HCT116 (cell line): Measurements from ENCODE around the gene PRKCQ. TPM values are rescaled to one million over a fixed set of nuclear protein-coding genes. Genes with fewer than 3 reads are reported as not detected.

Experiments
- ATAC-seq: fragments of 200-7000 bp; cut with Tn5 transposase; 2 replicates; pipeline ENCODE4 v1.9.1; 2020; ENCODE audit warnings: mild to moderate bottlenecking, moderate library complexity
- BruUV-seq: library from RNA; stranded (reverse); fragments of 400-500 nt; replicated peaks from 2 replicates; lab custom pipeline; 2021; lab: Mats Ljungman, UMichigan
- CTCF ChIA-PET: fragments of 300-600 bp; sonication (Branson Sonifier 250); formaldehyde crosslinking; loops from one replicate; lab custom pipeline; 2021; ENCODE audit warnings: antibody characterized with exemption; lab: Charles Lee
- POLR2A ChIA-PET: fragments of 300-600, 350-600 bp; sonication (Branson Sonifier 250); formaldehyde crosslinking; loops from one replicate; lab custom pipeline; 2021; ENCODE audit warnings: antibody characterized with exemption; lab: Charles Lee
- RAD21 ChIA-PET, 2 experiments: fragments of 300-600 bp; sonication (Branson Sonifier 250); formaldehyde crosslinking; loops; one replicate each; lab custom pipeline; 2023; ENCODE audit warnings: low total read pairs in 2 of 2; ENCODE audit not compliant: uncharacterized antibody in 2 of 2, unreplicated experiment in 2 of 2, low non-redundant PET in 1 of 2; lab: Charles Lee
- DNase-seq: peaks from one replicate; pipeline ENCODE4 v3.0.0-alpha.2; 2010; ENCODE audit warnings: low read depth, low spot score
- H2AFZ ChIP-seq: fragments of 200-600 bp; shearing (Covaris generic), sonication (generic); 2 replicates; pipeline ENCODE4 v1.6.1; 2017; ENCODE audit warnings: low read depth, mixed run types, mixed read lengths, antibody characterized with exemption, low read length; ENCODE audit not compliant: poor library complexity, severe bottlenecking
- H3K27ac ChIP-seq: 2 replicates; pipeline ENCODE4 v1.5.1; 2012; ENCODE audit warnings: low read depth, low read length
- H3K27me3 ChIP-seq: fragments of 200-600 bp; sonication (generic); 2 replicates; pipeline ENCODE4 v1.6.1; 2016; ENCODE audit warnings: mixed run types, low read length, mixed read lengths; ENCODE audit not compliant: insufficient read depth
- H3K36me3 ChIP-seq, 2 experiments: fragments of 200-500 bp in 1 of 2; fragments of 200-600 bp in 1 of 2; sonication (Bioruptor generic) in 1 of 2; sonication (generic) in 1 of 2; 2 replicates each; pipeline versions ENCODE4 v1.5.1 to v1.6.1; 2014 to 2016; ENCODE audit warnings: low read length in 2 of 2, inconsistent platforms in 1 of 2, mixed read lengths in 1 of 2, mixed run types in 1 of 2; ENCODE audit not compliant: insufficient read depth in 2 of 2, control insufficient read depth in 1 of 2
- H3K4me1 ChIP-seq, 2 experiments: fragments of 200-600 bp in 1 of 2; sonication (generic) in 1 of 2; 2 replicates each; pipeline versions ENCODE4 v1.5.1 to v1.6.1; 2012 to 2017; ENCODE audit warnings: low read length in 2 of 2, inconsistent platforms in 1 of 2, mild to moderate bottlenecking in 1 of 2, mixed read lengths in 1 of 2, mixed run types in 1 of 2, moderate library complexity in 1 of 2; ENCODE audit not compliant: insufficient read depth in 2 of 2, control insufficient read depth in 1 of 2
- H3K4me2 ChIP-seq: fragments of 200-600 bp; sonication (generic); 2 replicates; pipeline ENCODE4 v1.6.1; 2017; ENCODE audit warnings: mixed run types, low read length, mixed read lengths
- H3K4me3 ChIP-seq, 2 experiments: fragments of 200-600 bp in 1 of 2; sonication (generic) in 1 of 2; replicated peaks in 1 of 2; 2 replicates each; pipeline ENCODE4 v1.5.1; 2011 to 2016; ENCODE audit warnings: low read length in 2 of 2, control low read depth in 1 of 2, low read depth in 1 of 2, mild to moderate bottlenecking in 1 of 2, mixed read lengths in 1 of 2, mixed run types in 1 of 2
- H3K79me2 ChIP-seq: fragments of 200-600 bp; sonication (generic); 2 replicates; pipeline ENCODE4 v1.6.1; 2017; ENCODE audit warnings: mild to moderate bottlenecking, mixed run types, low read length, moderate library complexity, mixed read lengths; ENCODE audit not compliant: insufficient read depth
- H3K9ac ChIP-seq: fragments of 200-600 bp; sonication (generic); 2 replicates; pipeline ENCODE4 v1.6.1; 2016; ENCODE audit warnings: low read length, mixed read lengths
- H3K9me2 ChIP-seq: fragments of 200-600 bp; sonication (generic), shearing (Covaris generic); 2 replicates; pipeline ENCODE4 v1.6.1; 2017; ENCODE audit warnings: mixed run types, mild to moderate bottlenecking, moderate library complexity; ENCODE audit not compliant: insufficient read depth
- H3K9me3 ChIP-seq, 2 experiments: fragments of 200-500 bp in 1 of 2; fragments of 200-600 bp in 1 of 2; sonication (Bioruptor generic) in 1 of 2; sonication (generic) in 1 of 2; 2 replicates each; pipeline ENCODE4 v1.6.1; 2014 to 2017; ENCODE audit warnings: low read length in 2 of 2, mixed read lengths in 2 of 2, inconsistent platforms in 1 of 2, low read depth in 1 of 2, mild to moderate bottlenecking in 1 of 2, mixed run types in 1 of 2, moderate library complexity in 1 of 2; ENCODE audit not compliant: control insufficient read depth in 1 of 2, insufficient read depth in 1 of 2
- H4K20me1 ChIP-seq: fragments of 200-600 bp; sonication (generic), shearing (Covaris generic); 2 replicates; pipeline ENCODE4 v1.6.1; 2017; ENCODE audit warnings: mixed run types, mild to moderate bottlenecking, moderate library complexity; ENCODE audit not compliant: insufficient read depth
- CBX3 ChIP-seq: IDR thresholded peaks from 2 replicates; pipeline ENCODE4 v1.6.1; 2012; ENCODE audit warnings: low read depth
- EGR1 ChIP-seq: IDR thresholded peaks from 2 replicates; pipeline ENCODE4 v1.6.1; 2012; ENCODE audit warnings: low read depth
- EZH2 ChIP-seq: fragments of 200-600 bp; sonication (generic); IDR thresholded peaks from 2 replicates; pipeline ENCODE4 v1.6.1; 2017; ENCODE audit warnings: antibody characterized with exemption, mixed run types
- EZH2phosphoT487 ChIP-seq: fragments of 200-600 bp; IDR thresholded peaks from 2 replicates; pipeline ENCODE4 v1.6.1; 2018; ENCODE audit warnings: antibody characterized with exemption, borderline replicate concordance
- FOSL1 ChIP-seq: IDR thresholded peaks from 2 replicates; pipeline ENCODE4 v1.6.1; 2012; ENCODE audit warnings: low read depth
- JUND ChIP-seq: IDR thresholded peaks from 2 replicates; pipeline ENCODE4 v1.6.1; 2012
- POLR2AphosphoS5 ChIP-seq: IDR thresholded peaks from 2 replicates; pipeline ENCODE4 v1.6.1; 2011; ENCODE audit warnings: mild to moderate bottlenecking, low read depth, low read length, moderate library complexity
- RAD21 ChIP-seq: IDR thresholded peaks from 2 replicates; pipeline ENCODE4 v1.6.1; 2012; ENCODE audit warnings: low read depth, mild to moderate bottlenecking
- SP1 ChIP-seq: IDR thresholded peaks from 2 replicates; pipeline ENCODE4 v1.6.1; 2012; ENCODE audit warnings: low read depth
- SRF ChIP-seq: IDR thresholded peaks from 2 replicates; pipeline ENCODE4 v1.6.1; 2012; ENCODE audit warnings: low read depth
- TCF7L2 ChIP-seq: IDR thresholded peaks from 2 replicates; pipeline ENCODE4 v1.7.0; 2011; ENCODE audit warnings: borderline replicate concordance, inconsistent platforms; ENCODE audit not compliant: insufficient read depth, insufficient read length; ENCODE audit errors: extremely low read depth
- intact Hi-C: fragments of 100-400 bp; cut with micrococcal nuclease; formaldehyde crosslinking; loops from 2 replicates; pipeline ENCODE4 v1.10.0; 2022
- total RNA-seq: library from RNA; stranded (reverse); gene quantifications from one replicate; pipeline ENCODE4 v1.2.1, GENCODE V29; 2021; ENCODE audit not compliant: unreplicated experiment
- TF ChIP-seq, protein P1 (sequence below): IDR thresholded peaks from 2 replicates; pipeline ENCODE4 v1.6.1; 2011; ENCODE audit warnings: mild to moderate bottlenecking, low read length, moderate library complexity; ENCODE audit not compliant: insufficient replicate concordance; ENCODE audit errors: extremely low read depth
- TF ChIP-seq, protein P2 (sequence below): IDR thresholded peaks from 2 replicates; pipeline ENCODE4 v1.6.1; 2012
- TF ChIP-seq, protein P3 (sequence below): IDR thresholded peaks from 2 replicates; pipeline ENCODE4 v1.6.1; 2012
- TF ChIP-seq, protein P4 (sequence below): IDR thresholded peaks from 2 replicates; pipeline ENCODE4 v1.6.1; 2012; ENCODE audit warnings: low read depth

The PRKCQ gene
- total RNA-seq, 1 experiment from 2014 or later = 0.54 TPM

DNA sequence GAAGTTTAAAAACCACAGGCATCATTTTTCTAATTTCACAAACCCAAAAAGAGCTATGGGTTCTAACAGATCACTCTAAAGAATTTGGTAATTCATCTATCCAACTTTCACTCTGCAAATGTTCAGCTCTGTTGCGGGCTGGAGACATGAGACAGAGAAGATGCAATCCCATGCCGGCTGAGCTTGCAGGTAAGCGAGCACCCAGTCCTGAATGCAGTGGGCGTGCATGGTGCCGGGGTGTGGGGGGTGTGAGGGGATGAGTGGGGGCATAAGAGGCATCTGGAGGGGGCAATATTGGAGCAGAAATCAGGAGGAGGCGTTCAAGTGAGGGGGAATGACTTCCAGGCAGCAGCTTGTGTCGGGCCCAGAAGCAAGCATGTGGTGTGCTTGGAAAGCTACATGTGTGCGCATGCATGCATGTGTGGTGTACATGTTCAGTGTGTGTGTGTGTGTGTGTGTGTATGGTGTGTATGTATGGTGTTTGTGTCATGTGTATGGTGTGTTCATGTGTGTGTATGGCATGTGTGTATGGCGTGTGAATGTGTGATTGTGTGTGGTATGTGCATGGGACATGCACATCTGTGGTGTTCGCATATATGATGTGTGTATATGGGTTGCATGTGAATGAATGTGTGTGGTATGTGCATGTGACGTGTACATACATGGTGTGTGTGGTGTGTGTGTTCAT lies 172.9 kb downstream of the PRKCQ start:
- CTCF ChIA-PET = interaction anchor here (0.8 to 1.2 kb wide), 2 partner anchors 261 to 271 kb away, joined by 3 to 5 read pairs; no protein-coding TSS in a partner anchor
- Histone ChIP-seq H3K79me2 (no peaks in the 10 kb centered on the region), H3K4me3 (no peak overlapping the region), H3K4me2 (no peak overlapping the region), H3K4me1 (peaks cover 0 to 3% of the 10 kb centered on the region in 2 experiments; a peak in 1 of 4 replicates), H3K9ac (no peak overlapping the region), H3K9me2 (no peaks in the 10 kb centered on the region), H3K36me3 (no peaks in the 10 kb centered on the region), H3K9me3 (no peaks in the 10 kb centered on the region), H3K27ac (no peak overlapping the region), H3K27me3 (peaks cover 7% of the 10 kb centered on the region), H2AFZ (no peak overlapping the region), H4K20me1 (no peaks in the 10 kb centered on the region)
- intact Hi-C loops = no loop called here
- no TSS peak for BruUV-seq
- RAD21 ChIA-PET = interaction anchor here in 1 of 2 experiments (0.7 kb wide), 1 partner anchor 105 kb away, joined by 3 read pairs; no protein-coding TSS in a partner anchor
- ATAC-seq = no peak
- no peak for DNase-seq
- no peak for TF ChIP-seq RAD21
- TF ChIP-seq CBX3 = no peak
- TF ChIP-seq, protein P1, sequence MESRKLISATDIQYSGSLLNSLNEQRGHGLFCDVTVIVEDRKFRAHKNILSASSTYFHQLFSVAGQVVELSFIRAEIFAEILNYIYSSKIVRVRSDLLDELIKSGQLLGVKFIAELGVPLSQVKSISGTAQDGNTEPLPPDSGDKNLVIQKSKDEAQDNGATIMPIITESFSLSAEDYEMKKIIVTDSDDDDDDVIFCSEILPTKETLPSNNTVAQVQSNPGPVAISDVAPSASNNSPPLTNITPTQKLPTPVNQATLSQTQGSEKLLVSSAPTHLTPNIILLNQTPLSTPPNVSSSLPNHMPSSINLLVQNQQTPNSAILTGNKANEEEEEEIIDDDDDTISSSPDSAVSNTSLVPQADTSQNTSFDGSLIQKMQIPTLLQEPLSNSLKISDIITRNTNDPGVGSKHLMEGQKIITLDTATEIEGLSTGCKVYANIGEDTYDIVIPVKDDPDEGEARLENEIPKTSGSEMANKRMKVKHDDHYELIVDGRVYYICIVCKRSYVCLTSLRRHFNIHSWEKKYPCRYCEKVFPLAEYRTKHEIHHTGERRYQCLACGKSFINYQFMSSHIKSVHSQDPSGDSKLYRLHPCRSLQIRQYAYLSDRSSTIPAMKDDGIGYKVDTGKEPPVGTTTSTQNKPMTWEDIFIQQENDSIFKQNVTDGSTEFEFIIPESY = no peak
- TF ChIP-seq EZH2phosphoT487 = no peak
- no peak for TF ChIP-seq SP1
- TF ChIP-seq, protein P2, sequence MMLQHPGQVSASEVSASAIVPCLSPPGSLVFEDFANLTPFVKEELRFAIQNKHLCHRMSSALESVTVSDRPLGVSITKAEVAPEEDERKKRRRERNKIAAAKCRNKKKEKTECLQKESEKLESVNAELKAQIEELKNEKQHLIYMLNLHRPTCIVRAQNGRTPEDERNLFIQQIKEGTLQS = no peak
- TF ChIP-seq JUND = no peak
- no peak for TF ChIP-seq POLR2AphosphoS5
- TF ChIP-seq SRF = no peak
- TF ChIP-seq TCF7L2 = no peak
- TF ChIP-seq, protein P3, sequence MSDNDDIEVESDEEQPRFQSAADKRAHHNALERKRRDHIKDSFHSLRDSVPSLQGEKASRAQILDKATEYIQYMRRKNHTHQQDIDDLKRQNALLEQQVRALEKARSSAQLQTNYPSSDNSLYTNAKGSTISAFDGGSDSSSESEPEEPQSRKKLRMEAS = no peak
- no peak for TF ChIP-seq EZH2
- TF ChIP-seq, protein P4, sequence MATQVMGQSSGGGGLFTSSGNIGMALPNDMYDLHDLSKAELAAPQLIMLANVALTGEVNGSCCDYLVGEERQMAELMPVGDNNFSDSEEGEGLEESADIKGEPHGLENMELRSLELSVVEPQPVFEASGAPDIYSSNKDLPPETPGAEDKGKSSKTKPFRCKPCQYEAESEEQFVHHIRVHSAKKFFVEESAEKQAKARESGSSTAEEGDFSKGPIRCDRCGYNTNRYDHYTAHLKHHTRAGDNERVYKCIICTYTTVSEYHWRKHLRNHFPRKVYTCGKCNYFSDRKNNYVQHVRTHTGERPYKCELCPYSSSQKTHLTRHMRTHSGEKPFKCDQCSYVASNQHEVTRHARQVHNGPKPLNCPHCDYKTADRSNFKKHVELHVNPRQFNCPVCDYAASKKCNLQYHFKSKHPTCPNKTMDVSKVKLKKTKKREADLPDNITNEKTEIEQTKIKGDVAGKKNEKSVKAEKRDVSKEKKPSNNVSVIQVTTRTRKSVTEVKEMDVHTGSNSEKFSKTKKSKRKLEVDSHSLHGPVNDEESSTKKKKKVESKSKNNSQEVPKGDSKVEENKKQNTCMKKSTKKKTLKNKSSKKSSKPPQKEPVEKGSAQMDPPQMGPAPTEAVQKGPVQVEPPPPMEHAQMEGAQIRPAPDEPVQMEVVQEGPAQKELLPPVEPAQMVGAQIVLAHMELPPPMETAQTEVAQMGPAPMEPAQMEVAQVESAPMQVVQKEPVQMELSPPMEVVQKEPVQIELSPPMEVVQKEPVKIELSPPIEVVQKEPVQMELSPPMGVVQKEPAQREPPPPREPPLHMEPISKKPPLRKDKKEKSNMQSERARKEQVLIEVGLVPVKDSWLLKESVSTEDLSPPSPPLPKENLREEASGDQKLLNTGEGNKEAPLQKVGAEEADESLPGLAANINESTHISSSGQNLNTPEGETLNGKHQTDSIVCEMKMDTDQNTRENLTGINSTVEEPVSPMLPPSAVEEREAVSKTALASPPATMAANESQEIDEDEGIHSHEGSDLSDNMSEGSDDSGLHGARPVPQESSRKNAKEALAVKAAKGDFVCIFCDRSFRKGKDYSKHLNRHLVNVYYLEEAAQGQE = no peak
- TF ChIP-seq FOSL1 = no peak
- no peak for TF ChIP-seq EGR1
- POLR2A ChIA-PET = no interaction called here
